Suppressor macrophage treated with lipopolysaccharide for 4 hours (primary cell): ENCODE results near the gene LRATD1.

Source experiments
- DNase-seq: peaks from one replicate; pipeline ENCODE4 v3.0.0-alpha.2; 2020

LRATD1 gene

DNA sequence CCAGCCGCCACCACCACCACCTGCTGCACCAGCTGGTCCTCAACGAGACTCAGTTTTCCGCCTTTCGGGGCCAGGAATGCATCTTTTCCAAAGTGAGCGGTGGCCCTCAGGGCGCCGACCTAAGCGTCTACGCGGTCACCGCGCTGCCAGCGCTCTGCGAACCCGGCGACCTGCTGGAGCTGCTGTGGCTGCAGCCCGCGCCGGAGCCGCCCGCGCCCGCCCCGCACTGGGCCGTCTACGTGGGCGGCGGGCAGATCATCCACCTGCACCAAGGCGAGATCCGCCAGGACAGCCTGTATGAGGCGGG lies 1.6 kb downstream of the LRATD1 start:
- no peak for DNase-seq

- no peak for DNase-seq
These were observed 2.2 kb downstream of the LRATD1 start for GRCh38 chr2:14634489-14635390.

DNA sequence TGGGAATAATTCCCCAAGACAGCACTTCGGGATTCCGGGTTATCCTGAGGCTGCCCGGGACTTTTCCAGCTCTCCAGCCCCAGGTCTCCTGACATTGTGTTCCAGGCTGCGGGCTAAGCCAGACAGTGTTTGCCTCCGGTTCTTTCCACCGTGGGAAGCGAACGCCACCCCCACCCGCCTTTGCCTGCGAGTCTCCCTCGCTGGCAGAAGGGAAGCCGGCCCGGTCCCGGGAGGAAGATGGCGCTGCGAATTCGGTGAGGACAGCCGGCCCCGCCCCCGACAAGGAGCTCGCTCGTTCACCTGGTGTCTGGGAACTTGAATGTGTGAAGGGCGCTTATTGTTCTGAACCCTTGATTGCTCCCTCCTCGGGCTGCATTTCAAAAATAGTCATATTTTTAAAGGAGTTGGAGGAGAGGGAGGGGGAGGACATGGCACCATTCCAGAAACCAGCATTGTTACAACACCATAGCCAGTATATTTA lies 2.9 kb downstream of the LRATD1 start:
- DNase-seq, result no peak

DNA sequence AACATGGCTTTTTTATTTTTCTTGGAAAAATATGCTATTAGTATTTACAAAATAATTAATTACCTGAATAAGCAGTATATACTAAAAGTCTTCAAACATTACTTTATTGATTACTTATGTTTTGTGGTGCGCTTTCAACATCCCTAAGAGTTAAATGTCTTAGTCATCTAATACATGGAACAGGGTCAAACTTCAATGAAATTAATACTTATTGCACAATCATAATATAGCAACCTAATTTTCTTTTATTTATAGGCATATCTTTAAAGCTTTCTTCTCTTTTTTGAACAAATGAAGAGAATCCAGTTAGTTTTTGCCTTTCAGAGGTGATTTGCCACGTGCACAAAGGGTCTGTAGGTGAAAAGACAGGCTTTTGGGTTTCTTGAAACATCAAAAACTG lies 6.0 kb downstream of the LRATD1 start:
- DNase-seq, result no peak

DNA sequence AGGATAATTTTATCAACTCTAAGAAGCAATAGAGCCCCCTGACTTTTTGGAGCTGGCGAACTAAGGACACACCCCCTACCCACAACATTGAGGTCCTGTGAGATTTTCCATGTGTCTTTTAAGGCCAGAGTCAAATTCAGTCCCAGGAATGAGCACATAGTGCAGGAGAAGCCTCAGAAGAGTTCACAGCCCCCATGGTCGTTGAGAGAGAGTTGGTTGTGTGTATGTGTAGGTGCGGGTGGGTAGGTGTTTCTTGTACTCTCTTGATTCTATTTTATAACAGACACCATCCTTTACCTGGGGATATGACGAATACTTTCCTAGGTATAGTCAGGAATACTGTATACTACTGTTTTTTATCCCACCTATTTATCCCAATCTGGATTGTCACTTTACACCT lies 8.6 kb downstream of the LRATD1 start:
- no peak for DNase-seq

DNA sequence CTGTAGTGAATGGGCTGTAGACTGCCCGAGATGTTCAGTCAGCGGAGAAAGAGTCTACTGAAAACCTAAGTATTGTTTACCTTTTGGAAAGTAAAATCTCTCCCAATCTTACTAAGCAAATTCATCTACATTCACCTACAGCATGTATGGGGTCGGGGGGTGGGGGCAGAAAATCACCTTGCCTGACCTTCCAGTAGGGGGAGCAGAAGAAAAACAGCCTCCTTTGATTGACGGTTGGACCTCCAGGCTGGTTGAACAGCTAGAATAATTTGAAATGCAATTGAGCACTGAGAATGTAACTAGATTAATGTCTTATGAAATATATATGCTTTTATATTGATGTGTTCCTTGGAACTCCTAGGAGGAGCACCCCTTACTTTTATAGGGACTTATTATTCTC lies 10.0 kb downstream of the LRATD1 start:
- DNase-seq, result no peak

DNA sequence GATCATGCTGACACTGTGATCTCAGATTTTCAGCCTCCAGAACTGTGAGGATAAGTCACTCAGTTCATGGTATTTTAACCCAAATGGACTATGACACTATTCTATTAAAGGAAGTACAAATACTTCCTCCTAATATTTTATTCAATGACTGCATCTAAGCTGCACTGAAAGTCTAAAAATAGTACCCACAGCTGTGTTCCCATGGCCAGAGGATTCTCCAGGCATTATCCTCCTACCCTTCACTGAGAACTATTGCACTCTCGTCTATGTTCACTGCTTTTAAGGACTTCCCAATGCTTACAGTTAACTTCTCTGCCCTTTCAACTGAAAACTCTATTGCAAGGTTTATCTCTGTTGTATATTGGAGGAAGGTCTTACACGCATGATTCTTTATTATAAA lies 15.2 kb downstream of the LRATD1 start:
- DNase-seq, result no peak

DNA sequence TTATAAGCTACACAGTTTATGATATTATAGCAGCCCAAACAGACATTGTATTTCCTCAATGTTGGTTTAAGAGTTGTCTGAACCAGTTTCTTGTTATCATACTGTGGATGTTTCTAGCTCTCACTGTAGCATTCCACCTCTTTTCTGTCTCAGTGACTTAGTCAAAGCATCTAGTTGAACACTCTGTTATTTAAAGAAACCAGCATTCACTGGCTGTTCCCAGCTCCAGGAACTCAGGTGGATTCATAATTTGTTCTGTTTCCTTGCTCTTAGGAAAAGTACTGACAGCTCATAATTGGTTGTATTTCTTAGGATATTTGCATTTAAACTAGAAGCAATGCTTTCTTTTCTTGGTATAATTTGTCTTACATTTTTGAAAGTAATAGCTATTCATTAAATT lies 17.5 kb downstream of the LRATD1 start:
- no peak for DNase-seq

DNA sequence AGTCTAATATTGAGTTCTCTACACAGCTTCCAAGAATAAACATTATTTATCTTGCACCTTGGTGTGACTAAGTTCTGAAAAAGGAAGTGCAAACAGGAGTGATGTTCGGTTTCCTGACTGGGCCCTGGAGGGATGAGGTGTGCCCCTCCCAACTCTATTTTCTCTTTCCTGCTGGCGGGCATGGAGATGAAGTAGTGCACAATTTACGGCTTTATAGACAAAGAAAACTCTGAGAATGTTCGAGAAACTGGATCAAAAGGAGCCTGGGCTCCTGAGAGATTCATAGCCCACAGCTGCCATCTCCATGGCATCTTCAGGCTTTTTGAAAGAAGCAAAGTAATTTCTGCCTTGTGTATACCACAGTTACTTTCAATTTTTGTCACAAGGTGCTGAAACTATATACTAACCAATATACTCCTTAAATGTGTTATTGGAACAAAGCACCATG lies 22.3 kb downstream of the LRATD1 start:
- no peak for DNase-seq

DNA sequence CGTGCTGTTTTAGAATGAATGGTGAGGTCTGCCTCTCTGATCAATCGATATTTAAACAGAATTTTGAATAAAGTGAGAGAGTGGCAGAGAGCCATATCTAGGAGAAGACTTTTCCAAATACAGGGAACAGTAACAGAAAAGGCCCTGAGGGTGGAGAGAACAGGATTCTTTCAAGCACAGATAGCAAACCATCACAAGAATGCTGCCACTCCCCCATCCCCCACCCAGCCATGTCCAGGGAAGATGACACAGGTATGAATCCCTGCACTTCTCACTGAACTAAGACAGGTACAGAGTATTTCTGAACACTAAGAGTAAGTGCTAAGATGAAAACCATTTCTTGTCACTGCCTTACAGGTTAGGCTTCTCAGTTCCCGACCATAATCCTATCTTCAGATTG lies 23.6 kb downstream of the LRATD1 start:
- no peak for DNase-seq

- no peak for DNase-seq
These were observed 28.6 kb downstream of the LRATD1 start for GRCh38 chr2:14661163-14661562.

GRCh38 chr2:14673351-14673875 lies 40.9 kb downstream of the LRATD1 start:
- no peak for DNase-seq

- no peak for DNase-seq
These were observed 43.0 kb downstream of the LRATD1 start for GRCh38 chr2:14675489-14675888.

DNA sequence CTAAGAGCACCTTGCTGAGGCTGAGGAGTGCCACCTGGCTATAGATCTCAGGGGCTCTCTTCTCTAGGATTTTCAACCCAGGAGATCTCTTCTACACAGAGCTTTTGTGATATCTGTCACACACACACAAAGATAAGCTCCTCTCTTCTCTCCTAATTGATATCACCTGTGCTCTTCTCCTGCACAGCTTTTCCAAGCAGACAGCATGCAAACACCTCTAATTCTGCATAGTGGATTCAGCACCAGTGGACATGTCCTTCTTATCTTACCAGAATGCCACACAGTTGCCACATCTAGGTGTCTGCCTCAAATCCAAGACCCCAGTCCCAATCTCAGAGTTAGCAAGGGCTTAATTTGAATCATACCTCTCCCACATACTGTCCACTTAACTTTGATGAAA lies 43.9 kb downstream of the LRATD1 start:
- no peak for DNase-seq

DNA sequence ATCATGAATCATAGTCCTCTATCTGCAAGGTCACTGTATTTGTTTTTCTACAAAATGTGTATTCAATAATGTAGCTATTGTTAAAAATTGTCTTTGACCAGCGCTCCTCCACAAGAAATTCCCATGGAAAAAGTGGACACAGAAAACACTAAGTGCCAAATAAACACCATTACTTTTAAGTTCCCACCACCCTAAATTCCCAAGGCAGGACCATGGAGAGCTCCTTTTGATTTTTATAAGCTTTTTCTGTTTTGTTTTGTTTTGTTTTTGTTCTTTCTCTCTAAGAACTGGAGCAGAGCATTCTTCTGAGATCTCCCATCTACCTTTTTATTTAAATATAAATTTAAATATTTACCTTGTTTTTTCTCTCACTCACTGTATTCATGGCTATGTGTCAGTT lies 44.5 kb downstream of the LRATD1 start:
- DNase-seq, result no peak

GRCh38 chr2:14678761-14679160 lies 46.2 kb downstream of the LRATD1 start:
- no peak for DNase-seq

DNA sequence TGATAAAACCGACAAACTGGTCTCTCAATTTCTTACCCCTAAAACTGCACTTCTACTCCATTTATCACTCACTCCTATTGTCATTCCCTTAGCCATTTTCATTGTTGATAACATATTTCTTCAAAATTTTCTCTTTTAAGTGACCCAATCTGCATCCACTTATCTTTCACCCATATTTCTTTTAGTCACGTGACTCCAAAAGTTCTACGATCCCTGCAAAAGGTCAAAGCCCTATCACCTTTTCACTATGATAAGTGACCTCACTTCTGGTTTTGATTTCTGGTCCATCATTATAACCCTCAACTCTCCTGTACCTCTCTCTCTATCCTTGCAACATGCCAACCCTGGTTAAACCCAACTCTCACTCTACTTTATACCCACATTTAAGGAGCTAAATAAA lies 49.1 kb downstream of the LRATD1 start:
- DNase-seq, result no peak
